Right lobe of liver (tissue), 6 donors: Measurements from ENCODE around the gene ARHGAP32. TPM values are rescaled to one million over a fixed set of nuclear protein-coding genes. Genes with fewer than 3 reads are reported as not detected.

ENCODE experiments used
- ATAC-seq, 4 donors: fragments of 200-7000 bp; cut with Tn5 transposase; one replicate each; pipeline ENCODE4 v1.9.1; 2020; ENCODE audit warnings: mild to moderate bottlenecking in 4 of 4, moderate library complexity in 4 of 4
- DNase-seq, 3 donors: peaks; one replicate each; pipeline ENCODE4 v3.0.0-alpha.2; 2020
- H3K27ac ChIP-seq, 3 donors: fragments of 200-600 bp; one replicate each; pipeline ENCODE4 v1.8.0; 2022
- H3K27me3 ChIP-seq, 2 donors: fragments of 200-600 bp; one replicate each; pipeline ENCODE4 v1.8.0; 2022
- H3K36me3 ChIP-seq, 4 donors: fragments of 200-600 bp; sonication (generic) in 1 of 4; one replicate each; pipeline versions ENCODE4 v1.5.1 to v1.8.0; 2017 to 2022; ENCODE audit warnings: control low read depth in 1 of 4
- H3K4me1 ChIP-seq, 4 donors: fragments of 200-600 bp; sonication (generic) in 1 of 4; one replicate each; pipeline versions ENCODE4 v1.5.1 to v1.8.0; 2017 to 2022; ENCODE audit warnings: control low read depth in 1 of 4
- H3K4me3 ChIP-seq, 3 donors: fragments of 200-600 bp; one replicate each; pipeline ENCODE4 v1.8.0; 2022
- H3K9me3 ChIP-seq, 4 donors: fragments of 200-600 bp; sonication (generic) in 1 of 4; one replicate each; pipeline versions ENCODE4 v1.5.1 to v1.8.0; 2017 to 2022; ENCODE audit warnings: control low read depth in 1 of 4
- POLR2A ChIP-seq: fragments of 450-650 bp; IDR thresholded peaks from one replicate; pipeline ENCODE4 v1.6.1; 2017; ENCODE audit warnings: antibody characterized with exemption, mild to moderate bottlenecking
- WGBS: methylation state at CpG from one replicate; pipeline ENCODE4 v1.1.6; 2018; ENCODE audit warnings: low coverage, low lambda C conversion rate; ENCODE audit not compliant: insufficient coverage; ENCODE audit errors: missing lambda C conversion rate; 5-methylcytosine and 5-hydroxymethylcytosine counted together
- intact Hi-C, 2 donors: fragments of 100-400 bp; cut with DNase I; formaldehyde crosslinking; loops; one replicate each; pipeline versions ENCODE4 v1.11.2 to v1.14.1; 2022
- total RNA-seq, 6 experiments: library from RNA; depleted of rRNA in 2 of 6; stranded (reverse); fragments of >200 nt in 2 of 6; fragmentation: NEBNext Ultra II Directional in 3 of 6; extraction: Animal tissue kit (Norgen Biotek cat#: 25700) in 3 of 6; gene quantifications; one replicate each; pipeline versions ENCODE4 v1.1.0 to v1.2.4, GENCODE V29; 2016 to 2023
- TF ChIP-seq, protein P1 (sequence below), 4 donors: fragments of 200-600 bp in 3 of 4; fragments of 450-650 bp in 1 of 4; IDR thresholded peaks; one replicate each; pipeline versions ENCODE4 v1.5.1 to v1.8.0; 2016 to 2022; ENCODE audit warnings: antibody characterized with exemption in 4 of 4, mild to moderate bottlenecking in 2 of 4
- donor health status: DM: no; HTN: yes; CAD: no.
- donor health status: DM: no; HTN: no; CAD: no.
- donor health status: DM: no; HTN: no; CAD: no.
- donor health status: DM: no; HTN: yes; CAD: no.
- donor health status: DM: no; HTN: yes; CAD: no.

Gene ARHGAP32
- total RNA-seq, 6 experiments from 2014 or later, result 5.0 to 12.3 (median 10.0) TPM

GRCh38 chr11:128961645-128962044, 230.5 kb downstream of the ARHGAP32 start:
- Histone ChIP-seq H3K27me3 (no peaks in the 10 kb centered on the region), H3K36me3 (no peaks in the 10 kb centered on the region), H3K27ac (no peak overlapping the region), H3K4me3 (no peak overlapping the region), H3K9me3 (no peaks in the 10 kb centered on the region), H3K4me1 (peaks cover 0 to 3% (median 0%) of the 10 kb centered on the region in 4 donors)
- ATAC-seq, result no peak
- WGBS, result 100% methylated on average over 2 of the region's 2 CpGs
- no peak for TF ChIP-seq POLR2A
- TF ChIP-seq, protein P1, sequence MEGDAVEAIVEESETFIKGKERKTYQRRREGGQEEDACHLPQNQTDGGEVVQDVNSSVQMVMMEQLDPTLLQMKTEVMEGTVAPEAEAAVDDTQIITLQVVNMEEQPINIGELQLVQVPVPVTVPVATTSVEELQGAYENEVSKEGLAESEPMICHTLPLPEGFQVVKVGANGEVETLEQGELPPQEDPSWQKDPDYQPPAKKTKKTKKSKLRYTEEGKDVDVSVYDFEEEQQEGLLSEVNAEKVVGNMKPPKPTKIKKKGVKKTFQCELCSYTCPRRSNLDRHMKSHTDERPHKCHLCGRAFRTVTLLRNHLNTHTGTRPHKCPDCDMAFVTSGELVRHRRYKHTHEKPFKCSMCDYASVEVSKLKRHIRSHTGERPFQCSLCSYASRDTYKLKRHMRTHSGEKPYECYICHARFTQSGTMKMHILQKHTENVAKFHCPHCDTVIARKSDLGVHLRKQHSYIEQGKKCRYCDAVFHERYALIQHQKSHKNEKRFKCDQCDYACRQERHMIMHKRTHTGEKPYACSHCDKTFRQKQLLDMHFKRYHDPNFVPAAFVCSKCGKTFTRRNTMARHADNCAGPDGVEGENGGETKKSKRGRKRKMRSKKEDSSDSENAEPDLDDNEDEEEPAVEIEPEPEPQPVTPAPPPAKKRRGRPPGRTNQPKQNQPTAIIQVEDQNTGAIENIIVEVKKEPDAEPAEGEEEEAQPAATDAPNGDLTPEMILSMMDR (IDR thresholded peaks at IDR 0.05), result no peak
- intact Hi-C loops, result no loop called here
- DNase-seq, result no peak

DNA sequence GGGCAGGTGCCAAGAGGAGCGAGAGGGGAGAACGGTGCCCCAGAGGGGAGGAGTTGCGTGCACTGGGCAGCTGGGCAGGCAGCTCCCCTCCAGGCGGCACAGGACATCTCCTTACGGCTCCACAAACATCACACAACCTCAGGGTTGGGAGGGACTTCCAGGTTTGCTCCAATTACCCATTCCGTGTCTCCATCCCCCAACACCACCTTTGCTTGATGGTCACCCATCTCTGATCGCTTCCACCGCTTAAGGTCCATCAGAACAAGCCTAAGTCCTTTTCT, 235.0 kb downstream of the ARHGAP32 start:
- Histone ChIP-seq H3K27me3 (no peaks in the 10 kb centered on the region), H3K9me3 (no peaks in the 10 kb centered on the region), H3K4me1 (peaks cover 0 to 2% (median 0%) of the 10 kb centered on the region in 4 donors), H3K27ac (no peak overlapping the region), H3K36me3 (no peaks in the 10 kb centered on the region), H3K4me3 (no peak overlapping the region)
- WGBS, result 85% methylated on average over 2 of the region's 8 CpGs
- intact Hi-C loops, result loop anchor here (5.0 kb wide), 1 partner anchor 70 kb away; no protein-coding TSS in a partner anchor
- peak in 1 of 4 donors; percentile 24 for ATAC-seq
- no peak for DNase-seq
- TF ChIP-seq, protein P1 (IDR thresholded peaks at IDR 0.05), result no peak

GRCh38 chr11:128956401-128957201, 235.5 kb downstream of the ARHGAP32 start:
- H3K4me1 ChIP-seq, result peaks cover 0 to 2% (median 0%) of the 10 kb centered on the region in 4 donors
- H3K9me3 ChIP-seq, result no peaks in the 10 kb centered on the region
- DNase-seq, result no peak

GRCh38 chr11:128955636-128956035, 236.5 kb downstream of the ARHGAP32 start:
- H3K9me3 ChIP-seq, result no peaks in the 10 kb centered on the region
- no peak overlapping the region for H3K27ac ChIP-seq
- no peaks in the 10 kb centered on the region for H3K36me3 ChIP-seq
- H3K27me3 ChIP-seq, result no peaks in the 10 kb centered on the region
- DNase-seq, result no peak
- TF ChIP-seq, protein P1 (IDR thresholded peaks at IDR 0.05), result no peak
- no peak for TF ChIP-seq POLR2A
- intact Hi-C loops, result loop anchor here (5.0 kb wide), 1 partner anchor 68 kb away; no protein-coding TSS in a partner anchor
- no peak overlapping the region for H3K4me3 ChIP-seq
- peaks cover 0 to 2% (median 0%) of the 10 kb centered on the region in 4 donors for H3K4me1 ChIP-seq
- WGBS, result 37% methylated on average over 3 of the region's 3 CpGs
- no peak for ATAC-seq

More at GRCh38 chr11:128956401-128957201, 235.5 kb downstream of the ARHGAP32 start:
- peak; percentile 90 to 96 (median 92) for ATAC-seq
- TF ChIP-seq, protein P1 (IDR thresholded peaks at IDR 0.05), result peak; percentile 72 to 88 (median 74)
- no peak for TF ChIP-seq POLR2A
- no peak overlapping the region for H3K4me3 ChIP-seq
- intact Hi-C loops, result loop anchor here (5.0 kb wide), 1 partner anchor 69 kb away; no protein-coding TSS in a partner anchor
- H3K27ac ChIP-seq, result no peak overlapping the region
- no peaks in the 10 kb centered on the region for H3K27me3 ChIP-seq
- H3K36me3 ChIP-seq, result no peaks in the 10 kb centered on the region
- 44% methylated on average over 6 of the region's 8 CpGs for WGBS
